HEK293 (cell line): Measurements from ENCODE around the gene FGD6.
A peak's percentile ranks its signal among the peaks of the same experiment; 100 is the strongest.

Experiments used
- CTCF ChIA-PET: fragments of 350-600 bp; formaldehyde crosslinking; extraction: SDS; loops from one replicate; lab custom pipeline; 2021; ENCODE audit warnings: antibody characterized with exemption; lab: Yijun Ruan, JAX
- POLR2A ChIA-PET: fragments of 300-600 bp; formaldehyde crosslinking; extraction: SDS; loops from one replicate; lab custom pipeline; 2020; ENCODE audit warnings: antibody characterized with exemption, inconsistent platforms; lab: Yijun Ruan, JAX
- H3K27ac ChIP-seq: fragments of 200-500 bp; sonication (Bioruptor generic); 2 replicates; pipeline ENCODE4 v1.5.1; 2014; ENCODE audit warnings: low read depth, low read length, control low read depth, inconsistent platforms; ENCODE audit errors: extremely low read depth
- H3K36me3 ChIP-seq, 2 experiments: fragments of 200-500 bp in 1 of 2; sonication (Bioruptor generic) in 1 of 2; 1 replicate in 1 of 2; 2 replicates in 1 of 2; pipeline ENCODE4 v1.5.1; 2014 to 2017; ENCODE audit warnings: inconsistent platforms in 2 of 2, low read length in 2 of 2; ENCODE audit not compliant: control insufficient read depth in 2 of 2, insufficient read depth in 1 of 2
- H3K4me1 ChIP-seq: fragments of 200-500 bp; sonication (Bioruptor generic); 2 replicates; pipeline ENCODE4 v1.5.1; 2014; ENCODE audit warnings: mild to moderate bottlenecking, low read length, inconsistent platforms; ENCODE audit not compliant: control insufficient read depth, insufficient read depth
- H3K4me3 ChIP-seq: 2 replicates; pipeline ENCODE4 v1.5.1; 2011; ENCODE audit warnings: low read depth, mild to moderate bottlenecking, control low read depth, low read length, moderate library complexity
- H3K9me3 ChIP-seq: fragments of 200-500 bp; sonication (Bioruptor generic); 2 replicates; pipeline ENCODE4 v1.5.1; 2014; ENCODE audit warnings: low read depth, low read length, inconsistent platforms; ENCODE audit not compliant: control insufficient read depth, insufficient read depth
- EGR2 ChIP-seq: fragments of 450-650 bp; formaldehyde crosslinking; IDR thresholded peaks from 2 replicates; pipeline ENCODE4 v1.5.1; 2016; ENCODE audit warnings: low read depth, missing biosample characterization, missing genetic modification characterization
- GLIS2 ChIP-seq: fragments of 450-650 bp; formaldehyde crosslinking; IDR thresholded peaks from 2 replicates; pipeline ENCODE4 v1.5.1; 2016; ENCODE audit warnings: missing biosample characterization, missing genetic modification characterization
- KLF1 ChIP-seq: fragments of 450-650 bp; formaldehyde crosslinking; IDR thresholded peaks from 2 replicates; pipeline ENCODE4 v1.5.1; 2016; ENCODE audit warnings: missing biosample characterization, missing genetic modification characterization
- MZF1 ChIP-seq: fragments of 450-650 bp; formaldehyde crosslinking; IDR thresholded peaks from 2 replicates; pipeline ENCODE4 v1.5.1; 2017; ENCODE audit warnings: missing biosample characterization, missing genetic modification characterization, borderline replicate concordance
- PRDM1 ChIP-seq: fragments of 450-650 bp; formaldehyde crosslinking; IDR thresholded peaks from 2 replicates; pipeline ENCODE4; 2016; ENCODE audit warnings: missing biosample characterization, missing genetic modification characterization
- PRDM4 ChIP-seq: fragments of 450-650 bp; formaldehyde crosslinking; IDR thresholded peaks from 2 replicates; pipeline ENCODE4 v1.5.1; 2017; ENCODE audit warnings: missing biosample characterization, missing genetic modification characterization
- PRDM6 ChIP-seq: fragments of 450-650 bp; formaldehyde crosslinking; IDR thresholded peaks from 2 replicates; pipeline ENCODE4 v1.5.1; 2017; ENCODE audit warnings: missing biosample characterization, missing genetic modification characterization
- ZBTB11 ChIP-seq: fragments of 450-650 bp; formaldehyde crosslinking; conservative IDR thresholded peaks from 2 replicates; pipeline ENCODE4 v1.5.1; 2016; ENCODE audit warnings: low read depth, missing biosample characterization, missing genetic modification characterization
- ZBTB17 ChIP-seq: fragments of 450-650 bp; formaldehyde crosslinking; IDR thresholded peaks from 2 replicates; pipeline ENCODE4 v1.5.1; 2016; ENCODE audit warnings: missing biosample characterization, missing genetic modification characterization
- ZBTB20 ChIP-seq: fragments of 450-650 bp; formaldehyde crosslinking; IDR thresholded peaks from 2 replicates; pipeline ENCODE4 v1.5.1; 2016; ENCODE audit warnings: missing biosample characterization, missing genetic modification characterization
- ZBTB44 ChIP-seq: fragments of 450-650 bp; IDR thresholded peaks from 2 replicates; pipeline ENCODE4 v1.5.1; 2018; ENCODE audit warnings: missing biosample characterization, mild to moderate bottlenecking, missing genetic modification characterization
- ZFHX2 ChIP-seq: fragments of 450-650 bp; formaldehyde crosslinking; conservative IDR thresholded peaks from 2 replicates; pipeline ENCODE4 v1.5.1; 2016; ENCODE audit warnings: missing biosample characterization, missing genetic modification characterization
- ZNF211 ChIP-seq: fragments of 450-650 bp; formaldehyde crosslinking; IDR thresholded peaks from 2 replicates; pipeline ENCODE4 v1.5.1; 2016; ENCODE audit warnings: low read depth, missing biosample characterization, missing genetic modification characterization
- ZNF416 ChIP-seq: fragments of 450-650 bp; formaldehyde crosslinking; IDR thresholded peaks from 2 replicates; pipeline ENCODE4 v1.5.1; 2016; ENCODE audit warnings: missing biosample characterization, missing genetic modification characterization

The FGD6 gene

GRCh38 chr12:95216711-95217376 is 423 bp downstream of the FGD6 start (continued):
- TF ChIP-seq ZNF211 = no peak
- TF ChIP-seq ZBTB20 (tag by site-specific recombination) = peak; percentile 55; the same call in 1 of the 2 replicates
- TF ChIP-seq ZBTB11 (tag by site-specific recombination) = peak; percentile 56; the same call in 1 of the 2 replicates
- TF ChIP-seq MZF1 = 0 out of 2 replicates have a peak, but pooled peaks have one; percentile 57
- peak; percentile 77 for TF ChIP-seq ZBTB17
- TF ChIP-seq GLIS2 (tag by site-specific recombination) = peak; percentile 51; the same call in 1 of the 2 replicates
- TF ChIP-seq PRDM1 (tag by site-specific recombination) = peak; percentile 88
- peak; percentile 86 for TF ChIP-seq ZFHX2 (tag by site-specific recombination)

- CTCF ChIA-PET = interaction anchor here (0.5 to 1.9 kb wide), 7 partner anchors 15 to 318 kb away, joined by 3 to 9 read pairs (median 3); no protein-coding TSS in a partner anchor
- Histone ChIP-seq H3K9me3 (no peaks in the 10 kb centered on the region), H3K27ac (no peak overlapping the region), H3K4me1 (peaks cover 4% of the 10 kb centered on the region), H3K36me3 (peaks cover 0 to 3% of the 10 kb centered on the region in 2 experiments; a peak in 1 of 3 replicates), H3K4me3 (peak overlapping the region; percentile 80)
- POLR2A ChIA-PET = no interaction called here
- no peak for TF ChIP-seq ZNF416 (tag by site-specific recombination)
- TF ChIP-seq ZBTB44 (tag by site-specific recombination) = peak; percentile 46; the same call in 1 of the 2 replicates
- TF ChIP-seq EGR2 (tag by site-specific recombination) = peak; percentile 59
- peak; percentile 67; the same call in 1 of the 2 replicates for TF ChIP-seq PRDM4
- peak; percentile 54 for TF ChIP-seq ZFHX2 (tag by site-specific recombination)
- no peak for TF ChIP-seq KLF1 (tag by site-specific recombination)
- peak; percentile 48 for TF ChIP-seq PRDM6 (tag by site-specific recombination)
Measured at GRCh38 chr12:95215949-95216348, 1.3 kb downstream of the FGD6 start.
